GM12801 (cell line): Measurements from ENCODE around the gene ADAM12.

Experiments
- TF ChIP-seq, protein P1 (sequence below): IDR thresholded peaks from one replicate; pipeline ENCODE4 v1.5.1; 2011; ENCODE audit warnings: control low read depth; ENCODE audit not compliant: insufficient read length; ENCODE audit errors: extremely low read depth

The ADAM12 gene

DNA sequence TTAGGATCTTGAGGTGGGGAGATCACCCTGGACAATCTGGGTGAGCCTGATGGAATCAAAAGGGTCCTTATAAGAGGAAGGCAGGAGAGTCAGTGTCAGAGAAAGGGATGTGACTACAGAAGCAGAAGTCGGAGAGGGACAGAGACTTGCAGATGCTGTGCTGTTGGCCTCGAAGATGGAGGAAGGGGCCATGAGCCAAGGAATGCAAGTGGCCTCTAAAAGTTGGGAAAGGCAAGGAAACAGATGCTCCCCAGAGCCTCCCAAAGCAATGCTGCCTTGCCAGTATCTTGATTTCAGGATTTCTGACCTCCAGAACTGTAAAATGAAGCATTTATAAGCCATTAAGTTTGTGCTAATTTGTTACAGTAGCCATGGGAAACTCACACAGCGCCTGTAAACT is 326.8 kb downstream of the ADAM12 start:
- TF ChIP-seq, protein P1, sequence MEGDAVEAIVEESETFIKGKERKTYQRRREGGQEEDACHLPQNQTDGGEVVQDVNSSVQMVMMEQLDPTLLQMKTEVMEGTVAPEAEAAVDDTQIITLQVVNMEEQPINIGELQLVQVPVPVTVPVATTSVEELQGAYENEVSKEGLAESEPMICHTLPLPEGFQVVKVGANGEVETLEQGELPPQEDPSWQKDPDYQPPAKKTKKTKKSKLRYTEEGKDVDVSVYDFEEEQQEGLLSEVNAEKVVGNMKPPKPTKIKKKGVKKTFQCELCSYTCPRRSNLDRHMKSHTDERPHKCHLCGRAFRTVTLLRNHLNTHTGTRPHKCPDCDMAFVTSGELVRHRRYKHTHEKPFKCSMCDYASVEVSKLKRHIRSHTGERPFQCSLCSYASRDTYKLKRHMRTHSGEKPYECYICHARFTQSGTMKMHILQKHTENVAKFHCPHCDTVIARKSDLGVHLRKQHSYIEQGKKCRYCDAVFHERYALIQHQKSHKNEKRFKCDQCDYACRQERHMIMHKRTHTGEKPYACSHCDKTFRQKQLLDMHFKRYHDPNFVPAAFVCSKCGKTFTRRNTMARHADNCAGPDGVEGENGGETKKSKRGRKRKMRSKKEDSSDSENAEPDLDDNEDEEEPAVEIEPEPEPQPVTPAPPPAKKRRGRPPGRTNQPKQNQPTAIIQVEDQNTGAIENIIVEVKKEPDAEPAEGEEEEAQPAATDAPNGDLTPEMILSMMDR = no peak

DNA sequence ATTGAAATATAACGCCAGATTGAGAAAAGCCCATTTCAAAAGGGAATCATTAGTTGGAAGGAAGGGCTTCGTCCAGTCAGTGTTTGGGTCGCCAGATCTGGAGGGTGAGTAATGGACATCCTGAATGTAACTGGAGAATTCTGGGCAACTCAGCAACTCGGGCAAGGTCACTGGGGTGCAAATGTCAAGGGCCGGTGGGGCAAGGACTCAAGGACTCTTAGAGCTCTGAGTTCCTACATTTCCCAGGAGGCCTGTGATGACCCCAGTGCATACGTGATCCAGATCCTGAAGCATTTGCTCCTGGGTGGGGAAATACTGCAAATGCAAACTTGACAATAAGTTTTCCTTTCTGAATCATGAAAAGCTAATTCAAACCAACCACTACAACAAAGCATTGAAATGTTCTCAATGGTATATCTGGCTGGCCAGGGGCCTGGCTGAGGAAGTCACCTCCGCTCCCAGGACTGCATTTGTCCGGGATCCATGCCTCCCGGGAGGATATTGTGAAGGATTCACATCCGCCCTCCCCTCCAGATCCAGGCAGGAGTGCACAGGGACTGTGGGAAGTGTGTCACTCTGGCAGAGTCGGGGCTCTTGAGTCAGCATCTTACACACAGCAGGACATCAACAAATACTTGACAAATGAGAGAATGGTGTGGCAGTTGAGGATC is 327.9 kb downstream of the ADAM12 start:
- TF ChIP-seq, protein P1 = no peak

DNA sequence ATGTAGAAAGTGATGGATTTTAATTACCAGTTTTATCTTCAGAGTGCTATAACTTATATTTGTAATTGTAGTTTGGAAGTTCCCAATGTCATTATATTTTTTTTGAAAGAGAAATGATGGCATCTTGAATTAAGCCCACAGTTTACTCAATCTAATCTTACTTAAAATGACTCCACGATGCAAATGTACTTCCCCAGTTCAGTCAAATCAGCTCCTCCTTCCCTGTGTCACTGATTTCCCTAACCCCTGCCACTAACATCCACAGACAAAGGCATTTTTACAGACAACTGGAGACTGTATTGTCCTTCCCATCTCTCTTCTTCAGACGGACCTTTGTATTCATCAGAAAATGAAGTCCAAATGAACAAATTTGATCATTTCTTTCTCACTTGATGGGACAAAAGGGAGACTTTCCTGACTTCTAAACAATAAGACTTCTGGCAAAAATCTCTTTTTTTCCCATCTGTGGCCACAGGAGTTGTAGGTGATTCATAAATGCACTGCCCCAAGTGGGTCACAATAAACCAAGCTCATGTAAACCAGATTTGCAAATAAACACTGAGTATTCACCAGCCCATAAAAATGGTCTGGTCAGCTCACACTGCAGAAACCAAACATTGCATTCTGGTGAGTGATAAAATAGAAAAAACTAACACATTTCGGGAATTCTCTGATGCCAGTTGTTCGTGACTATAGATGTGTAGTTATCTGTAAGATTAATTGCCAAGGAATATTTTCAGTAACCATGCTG is 329.0 kb downstream of the ADAM12 start:
- TF ChIP-seq, protein P1 = no peak

DNA sequence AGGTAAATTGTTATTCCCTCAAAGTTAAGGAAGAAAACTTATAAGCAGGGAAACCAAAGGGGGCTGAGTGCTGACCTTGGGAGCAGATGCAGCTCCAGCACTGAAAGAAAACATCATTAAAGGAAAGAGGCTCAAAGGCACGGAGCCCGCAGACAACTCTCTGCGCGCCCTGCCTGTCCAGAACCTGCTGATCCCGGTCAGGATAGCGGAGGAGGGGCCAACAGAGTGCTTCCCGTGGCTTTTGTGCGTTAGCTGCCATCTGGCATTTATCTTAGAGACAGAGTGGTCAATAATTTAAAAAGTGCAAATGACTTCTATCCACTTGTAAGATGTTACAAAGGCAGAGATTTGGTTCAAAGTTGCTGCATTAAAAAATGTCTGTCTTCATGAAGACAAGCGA is 329.8 kb downstream of the ADAM12 start:
- TF ChIP-seq, protein P1 = no peak

DNA sequence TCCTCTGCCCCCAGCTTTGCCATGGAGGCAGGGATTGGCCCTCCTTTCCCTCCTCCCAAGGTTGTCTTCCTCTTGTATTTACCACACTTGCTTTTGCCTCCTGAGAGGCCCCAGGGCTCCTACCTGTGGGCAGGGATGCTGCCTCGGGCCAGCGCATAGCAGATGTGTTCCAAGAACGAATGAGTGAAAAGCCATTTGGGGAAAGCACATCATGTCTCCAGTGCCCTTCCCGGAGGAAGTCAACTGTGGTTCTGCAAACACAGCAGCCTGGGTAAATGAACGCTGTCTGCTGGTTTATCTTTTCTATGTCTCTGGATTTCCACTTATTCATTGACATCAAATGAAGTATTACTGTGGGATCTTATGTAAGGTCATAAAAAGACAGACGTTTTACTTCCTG is 330.2 kb downstream of the ADAM12 start:
- TF ChIP-seq, protein P1 = no peak

DNA sequence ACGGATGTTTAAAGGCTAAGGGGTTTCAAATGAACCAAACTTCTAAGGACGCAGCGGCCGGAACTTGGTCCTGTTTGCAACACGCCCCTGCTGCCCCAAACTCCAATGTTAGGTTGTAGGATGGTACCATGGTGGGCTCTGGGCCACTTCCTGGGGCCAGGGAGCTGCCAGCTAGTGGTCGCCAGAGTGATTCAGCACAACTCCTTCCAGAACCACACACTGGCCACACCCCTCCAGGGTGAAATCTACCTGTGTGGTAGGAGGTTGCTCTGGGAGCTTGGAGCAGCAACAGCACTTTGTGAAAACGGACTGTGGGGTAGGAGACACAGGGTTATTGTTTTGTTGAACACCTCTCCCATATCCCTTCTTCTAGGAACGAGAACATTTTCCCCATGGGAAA is 330.8 kb downstream of the ADAM12 start:
- TF ChIP-seq, protein P1 = no peak

DNA sequence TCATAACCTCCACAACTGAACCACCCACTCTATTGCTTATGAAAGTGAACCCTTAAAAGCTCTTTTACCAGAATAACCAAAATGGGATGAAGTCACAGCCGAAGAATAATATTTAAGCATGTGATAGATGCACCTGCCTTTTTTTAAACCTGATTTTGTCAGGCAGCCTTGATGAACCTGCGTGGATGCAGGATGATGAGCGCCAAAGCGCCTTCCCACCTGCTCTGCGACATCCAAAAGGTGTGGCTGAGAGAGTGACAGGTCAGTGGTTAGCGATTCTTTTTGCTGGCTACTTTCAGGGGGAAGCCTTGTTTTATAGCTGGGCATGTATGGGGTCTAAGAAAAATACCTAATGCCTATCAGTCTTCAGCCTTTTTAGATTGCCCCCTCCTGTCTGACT is 334.1 kb downstream of the ADAM12 start:
- TF ChIP-seq, protein P1 = no peak
